CD4-positive, alpha-beta T cell (primary cell): ENCODE data around the gene UNC45A. TPM values are rescaled to one million over a fixed set of nuclear protein-coding genes. Genes with fewer than 3 reads are reported as not detected.
A peak's percentile ranks its signal among the peaks of the same experiment; 100 is the strongest.

Experiments
- ATAC-seq: fragments of 200-7000 bp; cut with Tn5 transposase; one replicate; pipeline ENCODE4 v1.10.0; 2022; ENCODE audit warnings: mild to moderate bottlenecking; ENCODE audit not compliant: poor library complexity
- CTCF ChIA-PET: fragments of 350-600 bp; sonication (Branson Sonifier 250); formaldehyde crosslinking; loops from one replicate; lab custom pipeline; 2021; ENCODE audit warnings: antibody characterized with exemption, inconsistent platforms; lab: Charles Lee
- POLR2A ChIA-PET: fragments of 350-600 bp; sonication (Branson Sonifier 250); formaldehyde crosslinking; loops from one replicate; lab custom pipeline; 2021; ENCODE audit warnings: antibody characterized with exemption, inconsistent platforms; lab: Charles Lee
- DNase-seq, 14 experiments: peaks; one replicate each; pipeline ENCODE4 v3.0.0-alpha.2; 2013 to 2020; ENCODE audit warnings: mixed read lengths in 2 of 14
- H3K27ac ChIP-seq, 2 donors: one replicate each; pipeline versions ENCODE4 v1.5.1 to v1.7.0; 2013; ENCODE audit warnings: low read length in 2 of 2, low read depth in 1 of 2, mild to moderate bottlenecking in 1 of 2
- H3K27me3 ChIP-seq, 2 experiments: 1 replicate in 1 of 2; 2 replicates in 1 of 2; pipeline versions ENCODE4 v1.6.1 to v1.7.0; 2013; ENCODE audit warnings: low read length in 2 of 2, control low read depth in 1 of 2, mild to moderate bottlenecking in 1 of 2, moderate library complexity in 1 of 2; ENCODE audit not compliant: insufficient read depth in 2 of 2, control insufficient read depth in 1 of 2
- H3K36me3 ChIP-seq: one replicate; pipeline ENCODE4 v1.6.1; 2013; ENCODE audit warnings: low read length, control low read depth; ENCODE audit not compliant: insufficient read depth
- H3K4me1 ChIP-seq: one replicate; pipeline ENCODE4 v1.6.1; 2013; ENCODE audit warnings: low read length, control low read depth; ENCODE audit not compliant: insufficient read depth
- H3K4me3 ChIP-seq: one replicate; pipeline ENCODE4 v1.5.1; 2013; ENCODE audit warnings: mild to moderate bottlenecking, low read length, moderate library complexity
- H3K9me3 ChIP-seq, 2 experiments: 1 replicate in 1 of 2; 2 replicates in 1 of 2; pipeline versions ENCODE4 v1.6.1 to v1.7.0; 2013; ENCODE audit warnings: low read length in 2 of 2, mild to moderate bottlenecking in 2 of 2, control low read depth in 1 of 2, moderate library complexity in 1 of 2; ENCODE audit not compliant: control insufficient read depth in 1 of 2, insufficient read depth in 1 of 2
- H3K27ac Mint-ChIP-seq: one replicate; pipeline ENCODE4 v1.8.0; 2020; ENCODE audit warnings: mixed read lengths
- H3K27me3 Mint-ChIP-seq: one replicate; pipeline ENCODE4 v1.8.0; 2021; ENCODE audit warnings: mixed read lengths
- H3K36me3 Mint-ChIP-seq: one replicate; pipeline ENCODE4 v1.8.0; 2021; ENCODE audit warnings: low read depth, mixed read lengths
- H3K4me1 Mint-ChIP-seq: one replicate; pipeline ENCODE4 v1.8.0; 2021; ENCODE audit warnings: low read depth, mixed read lengths
- H3K4me3 Mint-ChIP-seq: one replicate; pipeline ENCODE4 v1.8.0; 2020; ENCODE audit warnings: mild to moderate bottlenecking, mixed read lengths
- H3K9me3 Mint-ChIP-seq: one replicate; pipeline ENCODE4 v1.8.0; 2020; ENCODE audit warnings: mixed read lengths
- CTCF ChIP-seq: fragments of 200-600 bp; IDR thresholded peaks from one replicate; pipeline ENCODE4 v1.8.0; 2022; ENCODE audit warnings: antibody characterized with exemption, mild to moderate bottlenecking
- intact Hi-C, 2 experiments: fragments of 100-400 bp; cut with DNase I in 1 of 2; cut with micrococcal nuclease in 1 of 2; formaldehyde crosslinking; loops; one replicate each; pipeline versions ENCODE4 v1.15.1 to v1.9.0; 2023 to 2025; cut with DNase I, micrococcal nuclease
- total RNA-seq, 174 experiments: library from RNA in 2 of 174; stranded (reverse) in 2 of 174; gene quantifications; one replicate each; pipeline ENCODE4 v1.2.3 and lab custom pipeline; 2021 to 2026

The UNC45A gene
- total RNA-seq, 2 experiments from 2014 or later = 17.6 to 18.9 TPM

DNA sequence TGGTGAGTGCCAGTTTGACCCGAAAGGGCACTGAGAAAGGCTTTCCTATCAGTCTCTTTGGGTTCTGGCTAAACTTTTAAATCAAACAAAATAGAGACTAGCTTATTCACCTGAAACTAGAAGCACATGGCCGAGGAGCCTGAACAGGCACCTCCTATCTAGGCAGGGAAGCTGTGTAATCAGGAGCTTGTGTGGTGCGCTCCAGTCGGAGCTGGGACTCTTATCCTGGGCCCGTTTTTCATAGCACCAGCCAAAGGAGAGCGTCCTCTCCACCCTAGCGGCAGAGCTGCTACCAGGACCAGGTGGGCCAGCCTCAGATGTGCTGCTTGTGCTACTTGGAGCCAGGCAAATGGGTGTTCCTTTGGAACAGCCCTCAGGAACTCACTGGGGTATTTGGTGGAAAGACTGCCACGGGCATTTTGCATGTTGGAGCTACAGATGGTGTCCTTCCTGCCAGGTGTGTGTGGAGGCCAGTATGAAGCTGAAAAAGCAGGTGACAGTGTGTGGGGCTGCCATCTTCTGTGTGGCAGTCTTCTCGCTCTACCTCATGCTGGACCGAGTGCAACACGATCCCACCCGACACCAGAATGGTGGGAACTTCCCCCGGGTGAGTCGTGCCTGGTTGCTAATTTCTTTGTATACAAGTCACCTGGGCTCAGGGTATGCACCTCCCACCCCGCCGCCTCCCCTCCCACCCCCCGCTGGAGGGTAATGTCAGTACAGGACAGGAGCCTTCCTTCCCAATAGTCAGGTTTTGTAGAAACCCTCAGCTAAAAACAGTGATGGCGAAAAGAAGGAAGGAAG, 31.1 kb upstream of the UNC45A start:
- TF ChIP-seq CTCF = no peak
- Mint-ChIP-seq H3K27ac (peak overlapping the region; percentile 77), H3K4me1 (peaks cover 34% of the 10 kb centered on the region), H3K9me3 (no peaks in the 10 kb centered on the region), H3K36me3 (peaks cover 45% of the 10 kb centered on the region), H3K4me3 (peak overlapping the region; percentile 88), H3K27me3 (no peaks in the 10 kb centered on the region)
- peaks cover 19% of the 10 kb centered on the region for H3K4me1 ChIP-seq
- H3K4me3 ChIP-seq = peak overlapping the region; percentile 81
- ChIA-PET CTCF (interaction anchor here (0.6 to 6.2 kb wide), 3 partner anchors 24 to 29 kb away, joined by 5 to 88 read pairs (median 11); partner anchors contain the start of genes HDDC3 and UNC45A), POLR2A (interaction anchor here (0.6 to 7.9 kb wide), 11 partner anchors 9 to 638 kb away, joined by 3 to 232 read pairs (median 4); partner anchors contain the start of genes BLM, HDDC3, NGRN and RCCD1)
- H3K27me3 ChIP-seq = no peaks in the 10 kb centered on the region
- peaks cover 38% of the 10 kb centered on the region for H3K36me3 ChIP-seq
- intact Hi-C loops = loop anchor here in 1 of 2 experiments (5.0 kb wide), 1 partner anchor 368 kb away; no protein-coding TSS in a partner anchor
- no peaks in the 10 kb centered on the region for H3K9me3 ChIP-seq
- H3K27ac ChIP-seq = peak overlapping the region; percentile 77 to 83
- DNase-seq (no peak), ATAC-seq (no peak)

GRCh38 chr15:90904746-90905145, 30.3 kb upstream of the UNC45A start:
- Histone ChIP-seq H3K36me3 (peaks cover 45% of the 10 kb centered on the region), H3K4me1 (peaks cover 19% of the 10 kb centered on the region), H3K9me3 (no peaks in the 10 kb centered on the region), H3K27me3 (no peaks in the 10 kb centered on the region), H3K4me3 (no peak overlapping the region), H3K27ac (no peak overlapping the region)
- ChIA-PET CTCF (interaction anchor here (6.2 kb wide), 1 partner anchor 28 kb away, joined by 88 read pairs; the partner anchor contains the start of genes HDDC3 and UNC45A), POLR2A (interaction anchor here (7.9 kb wide), 1 partner anchor 28 kb away, joined by 232 read pairs; the partner anchor contains the start of genes HDDC3 and UNC45A)
- TF ChIP-seq CTCF = no peak
- ATAC-seq (no peak), DNase-seq (no peak)
- peaks cover 34% of the 10 kb centered on the region for H3K4me1 Mint-ChIP-seq
- H3K27me3 Mint-ChIP-seq = no peaks in the 10 kb centered on the region
- intact Hi-C loops = loop anchor here in 1 of 2 experiments (5.0 kb wide), 1 partner anchor 368 kb away; no protein-coding TSS in a partner anchor
- no peak overlapping the region for H3K27ac Mint-ChIP-seq
- no peaks in the 10 kb centered on the region for H3K9me3 Mint-ChIP-seq
- peak overlapping the region; percentile 56 for H3K4me3 Mint-ChIP-seq
- H3K36me3 Mint-ChIP-seq = peaks cover 50% of the 10 kb centered on the region

DNA sequence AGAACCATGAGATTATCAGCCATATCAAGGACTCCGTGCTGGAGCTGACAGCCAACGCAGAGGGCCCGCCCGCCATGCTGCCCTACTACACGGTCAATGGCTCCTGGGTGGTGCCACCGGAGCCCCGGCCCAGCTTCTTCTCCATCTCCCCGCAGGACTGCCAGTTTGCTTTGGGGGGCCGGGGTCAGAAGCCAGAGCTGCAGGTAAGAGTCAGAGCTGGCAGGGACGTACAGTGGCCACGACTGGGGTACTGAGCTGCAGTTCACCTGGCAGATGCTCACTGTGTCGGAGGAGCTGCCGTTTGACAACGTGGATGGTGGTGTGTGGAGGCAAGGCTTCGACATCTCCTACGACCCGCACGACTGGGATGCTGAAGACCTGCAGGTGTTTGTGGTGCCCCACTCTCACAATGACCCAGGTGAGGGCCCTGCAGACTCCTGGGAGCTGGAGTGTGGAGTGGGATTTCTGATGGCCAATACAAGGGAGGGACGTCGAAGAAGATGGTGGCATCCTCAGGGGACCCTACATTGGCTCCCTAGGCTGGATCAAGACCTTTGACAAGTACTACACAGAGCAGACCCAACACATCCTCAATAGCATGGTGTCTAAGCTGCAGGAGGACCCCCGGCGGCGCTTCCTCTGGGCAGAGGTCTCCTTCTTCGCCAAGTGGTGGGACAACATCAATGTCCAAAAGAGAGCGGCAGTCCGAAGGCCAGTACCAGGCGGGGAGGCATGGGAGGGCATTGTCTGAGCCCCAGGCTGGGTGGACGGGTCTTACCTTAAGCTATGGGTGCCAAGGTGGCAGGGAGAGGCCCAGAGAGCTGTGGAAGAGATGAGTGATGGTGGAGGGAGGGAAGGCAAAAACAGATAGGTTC, 29.5 kb upstream of the UNC45A start:
- ChIA-PET CTCF (interaction anchor here (6.2 kb wide), 1 partner anchor 27 kb away, joined by 88 read pairs; the partner anchor contains the start of genes HDDC3 and UNC45A), POLR2A (interaction anchor here (1.0 to 7.9 kb wide), 2 partner anchors 27 to 49 kb away, joined by 3 to 232 read pairs; partner anchors contain the start of genes HDDC3, RCCD1 and UNC45A)
- H3K36me3 ChIP-seq = peaks cover 53% of the 10 kb centered on the region
- no peaks in the 10 kb centered on the region for H3K27me3 ChIP-seq
- DNase-seq (no peak), ATAC-seq (no peak)
- H3K4me1 ChIP-seq = peaks cover 19% of the 10 kb centered on the region
- intact Hi-C loops = no loop called here
- no peak overlapping the region for H3K27ac ChIP-seq
- Mint-ChIP-seq H3K9me3 (no peaks in the 10 kb centered on the region), H3K36me3 (peaks cover 58% of the 10 kb centered on the region), H3K4me3 (peak overlapping the region; percentile 74), H3K27ac (no peak overlapping the region), H3K4me1 (peaks cover 34% of the 10 kb centered on the region), H3K27me3 (no peaks in the 10 kb centered on the region)
- no peak for TF ChIP-seq CTCF
- H3K9me3 ChIP-seq = no peaks in the 10 kb centered on the region
- H3K4me3 ChIP-seq = no peak overlapping the region
